GM21528 (cell line): ENCODE measurements around the gene TLX3.

ENCODE experiments used
- ATAC-seq: cut with Tn5 transposase; IDR thresholded peaks from one replicate; pipeline ENCODE4 v1.9.1; 2021; ENCODE audit warnings: mild to moderate bottlenecking, moderate library complexity; ENCODE audit not compliant: unreplicated experiment, low FRiP score

TLX3 gene

GRCh38 chr5:171300358-171300757 is 8.7 kb upstream of the TLX3 start:
- no peak for ATAC-seq

- ATAC-seq: no peak
These were observed 2.9 kb upstream of the TLX3 start for GRCh38 chr5:171306166-171306565.

- ATAC-seq: no peak
These were observed 2.1 kb upstream of the TLX3 start for GRCh38 chr5:171306781-171307591.

- no peak for ATAC-seq
These were observed 1.1 kb upstream of the TLX3 start for GRCh38 chr5:171307789-171308452.

GRCh38 chr5:171309276-171310211 is 496 bp downstream of the TLX3 start:
- ATAC-seq: no peak

- no peak for ATAC-seq
These were observed 1.3 kb downstream of the TLX3 start for GRCh38 chr5:171310212-171310818.

- no peak for ATAC-seq
These were observed 1.8 kb downstream of the TLX3 start for GRCh38 chr5:171310819-171311321.

GRCh38 chr5:171311322-171312077 is 2.5 kb downstream of the TLX3 start:
- ATAC-seq: no peak

GRCh38 chr5:171312129-171312974 is 3.3 kb downstream of the TLX3 start:
- no peak for ATAC-seq

- no peak for ATAC-seq
These were observed 4.6 kb downstream of the TLX3 start for GRCh38 chr5:171313481-171314206.

- ATAC-seq: no peak
These were observed 5.8 kb downstream of the TLX3 start for GRCh38 chr5:171314728-171315385.

- ATAC-seq: no peak
These were observed 6.4 kb downstream of the TLX3 start for GRCh38 chr5:171315386-171315891.

GRCh38 chr5:171315925-171316257 is 6.8 kb downstream of the TLX3 start:
- ATAC-seq: no peak

- no peak for ATAC-seq
These were observed 7.4 kb downstream of the TLX3 start for GRCh38 chr5:171316258-171317121.

- no peak for ATAC-seq
These were observed 8.2 kb downstream of the TLX3 start for GRCh38 chr5:171317230-171317629.

- no peak for ATAC-seq
These were observed 9.0 kb downstream of the TLX3 start for GRCh38 chr5:171318026-171318425.

GRCh38 chr5:171321447-171321846 is 12.4 kb downstream of the TLX3 start:
- no peak for ATAC-seq
